ENCODE results near the gene HOXA6. TPM values are rescaled to one million over a fixed set of nuclear protein-coding genes. Genes with fewer than 3 reads are reported as not detected.

HOXA6 gene
- total RNA-seq, 1 donor, result 7.6 TPM

GRCh38 chr7:27179030-27179429 lies 31.5 kb upstream of the HOXA6 start:
- peak overlapping the region; percentile 76 for H3K27ac ChIP-seq (ENCODE audit: low read depth, low read length)
- H3K4me3 ChIP-seq (ENCODE audit: insufficient read depth, low read length), result peak overlapping the region; percentile 75
- no peak overlapping the region for H2AFZ ChIP-seq (ENCODE audit: low read length)
- H3K4me2 ChIP-seq (ENCODE audit: insufficient read depth, low read length), result peak overlapping the region; percentile 99
- no peaks in the 10 kb centered on the region for H3K9me3 ChIP-seq (ENCODE audit: low read depth, low read length)
- no peak for TF ChIP-seq CTCF (IDR thresholded peaks at IDR 0.05; ENCODE audit: extremely low read depth, low read depth, low read length)
- H3K4me1 ChIP-seq (ENCODE audit: insufficient read depth, low read length), result peaks cover 71% of the 10 kb centered on the region
- peak; percentile 88 for DNase-seq (ENCODE audit: insufficient read length, low spot score, missing footprints)
- H3K27me3 ChIP-seq (ENCODE audit: insufficient read depth, low read length), result no peaks in the 10 kb centered on the region
- H3K79me2 ChIP-seq (ENCODE audit: insufficient read depth, low read length), result peaks cover 98% of the 10 kb centered on the region
- no peaks in the 10 kb centered on the region for H4K20me1 ChIP-seq (ENCODE audit: insufficient read depth, low read length)
- H3K36me3 ChIP-seq (ENCODE audit: insufficient read depth, low read length), result peaks cover 8% of the 10 kb centered on the region

- DNase-seq (ENCODE audit: insufficient read length, low spot score, missing footprints), result peak; percentile 93
- Histone ChIP-seq H3K27ac (ENCODE audit: low read depth, low read length) (peak overlapping the region; percentile 76), H2AFZ (ENCODE audit: low read length) (no peak overlapping the region), H3K4me1 (ENCODE audit: insufficient read depth, low read length) (peaks cover 71% of the 10 kb centered on the region), H3K27me3 (ENCODE audit: insufficient read depth, low read length) (no peaks in the 10 kb centered on the region), H3K4me2 (ENCODE audit: insufficient read depth, low read length) (peak overlapping the region; percentile 99), H3K9me3 (ENCODE audit: low read depth, low read length) (no peaks in the 10 kb centered on the region), H3K4me3 (ENCODE audit: insufficient read depth, low read length) (peak overlapping the region; percentile 75), H4K20me1 (ENCODE audit: insufficient read depth, low read length) (no peaks in the 10 kb centered on the region), H3K36me3 (ENCODE audit: insufficient read depth, low read length) (peaks cover 8% of the 10 kb centered on the region), H3K79me2 (ENCODE audit: insufficient read depth, low read length) (peaks cover 98% of the 10 kb centered on the region)
- TF ChIP-seq CTCF (IDR thresholded peaks at IDR 0.05; ENCODE audit: extremely low read depth, low read depth, low read length), result no peak
Measured at GRCh38 chr7:27178366-27178765, 30.8 kb upstream of the HOXA6 start.

GRCh38 chr7:27177795-27178320 lies 30.3 kb upstream of the HOXA6 start:
- peaks cover 69% of the 10 kb centered on the region for H3K4me1 ChIP-seq (ENCODE audit: insufficient read depth, low read length)
- H3K9me3 ChIP-seq (ENCODE audit: low read depth, low read length), result no peaks in the 10 kb centered on the region
- H3K36me3 ChIP-seq (ENCODE audit: insufficient read depth, low read length), result peaks cover 8% of the 10 kb centered on the region
- H3K4me2 ChIP-seq (ENCODE audit: insufficient read depth, low read length), result peak overlapping the region; percentile 99
- peak overlapping the region; percentile 76 for H3K27ac ChIP-seq (ENCODE audit: low read depth, low read length)
- H3K4me3 ChIP-seq (ENCODE audit: insufficient read depth, low read length), result peak overlapping the region; percentile 75
- H4K20me1 ChIP-seq (ENCODE audit: insufficient read depth, low read length), result no peaks in the 10 kb centered on the region
- no peak for DNase-seq (ENCODE audit: insufficient read length, low spot score, missing footprints)
- H2AFZ ChIP-seq (ENCODE audit: low read length), result no peak overlapping the region
- no peaks in the 10 kb centered on the region for H3K27me3 ChIP-seq (ENCODE audit: insufficient read depth, low read length)
- H3K79me2 ChIP-seq (ENCODE audit: insufficient read depth, low read length), result peaks cover 98% of the 10 kb centered on the region
- no peak for TF ChIP-seq CTCF (IDR thresholded peaks at IDR 0.05; ENCODE audit: extremely low read depth, low read depth, low read length)

GRCh38 chr7:27176962-27177794 lies 29.6 kb upstream of the HOXA6 start:
- Histone ChIP-seq H3K79me2 (ENCODE audit: insufficient read depth, low read length) (peaks cover 98% of the 10 kb centered on the region), H3K27ac (ENCODE audit: low read depth, low read length) (peak overlapping the region; percentile 76), H4K20me1 (ENCODE audit: insufficient read depth, low read length) (peaks cover 5% of the 10 kb centered on the region), H3K27me3 (ENCODE audit: insufficient read depth, low read length) (no peaks in the 10 kb centered on the region), H3K4me1 (ENCODE audit: insufficient read depth, low read length) (peaks cover 62% of the 10 kb centered on the region), H3K36me3 (ENCODE audit: insufficient read depth, low read length) (peaks cover 3% of the 10 kb centered on the region), H2AFZ (ENCODE audit: low read length) (peak overlapping the region; percentile 20), H3K4me3 (ENCODE audit: insufficient read depth, low read length) (peak overlapping the region; percentile 75), H3K4me2 (ENCODE audit: insufficient read depth, low read length) (peak overlapping the region; percentile 99), H3K9me3 (ENCODE audit: low read depth, low read length) (no peaks in the 10 kb centered on the region)
- TF ChIP-seq CTCF (IDR thresholded peaks at IDR 0.05; ENCODE audit: extremely low read depth, low read depth, low read length), result no peak
- peak; percentile 83 for DNase-seq (ENCODE audit: insufficient read length, low spot score, missing footprints)
